OCI-LY7 (cell line): ENCODE data around the gene CCDC148. TPM values are rescaled to one million over a fixed set of nuclear protein-coding genes. Genes with fewer than 3 reads are reported as not detected.

Experiments used
- BruUV-seq: library from RNA; stranded (reverse); fragments of 400-500 nt; replicated peaks from 2 replicates; lab custom pipeline; 2021; lab: Mats Ljungman, UMichigan
- CTCF ChIA-PET: fragments of 300-600 bp; sonication (Branson Sonifier 250); formaldehyde crosslinking; loops from one replicate; lab custom pipeline; 2022; ENCODE audit warnings: antibody characterized with exemption; ENCODE audit not compliant: unreplicated experiment; lab: Charles Lee
- POLR2A ChIA-PET: fragments of 300-600 bp; sonication (Branson Sonifier 250); formaldehyde crosslinking; loops from one replicate; lab custom pipeline; 2022; ENCODE audit warnings: antibody characterized with exemption; lab: Charles Lee
- DNase-seq: peaks from one replicate; pipeline ENCODE4 v3.0.0-alpha.2; 2015; ENCODE audit warnings: low spot score
- H2AFZ ChIP-seq: fragments of 200-600 bp; sonication (generic), shearing (Covaris generic); 2 replicates; pipeline ENCODE4 v1.6.1; 2014; ENCODE audit warnings: mild to moderate bottlenecking, antibody characterized with exemption, low read length, moderate library complexity
- H3K27ac ChIP-seq: fragments of 200-600 bp; sonication (generic); 2 replicates; pipeline ENCODE4 v1.5.1; 2014; ENCODE audit warnings: mixed run types, low read depth, mild to moderate bottlenecking, moderate library complexity, low read length, inconsistent platforms; ENCODE audit not compliant: poor library complexity, severe bottlenecking
- H3K36me3 ChIP-seq: fragments of 200-600 bp; sonication (generic); 2 replicates; pipeline ENCODE4 v1.6.1; 2014; ENCODE audit warnings: mild to moderate bottlenecking, antibody characterized with exemption, low read length, moderate library complexity, mixed read lengths; ENCODE audit not compliant: insufficient read depth
- H3K4me1 ChIP-seq: fragments of 200-600 bp; sonication (generic); 2 replicates; pipeline ENCODE4 v1.5.1; 2014; ENCODE audit warnings: mild to moderate bottlenecking, low read length; ENCODE audit not compliant: insufficient read depth, poor library complexity, severe bottlenecking
- H3K4me2 ChIP-seq: fragments of 200-600 bp; sonication (generic); 2 replicates; pipeline ENCODE4 v1.6.1; 2014; ENCODE audit warnings: mild to moderate bottlenecking, low read length
- H3K4me3 ChIP-seq: fragments of 200-600 bp; sonication (generic); 2 replicates; pipeline ENCODE4 v1.5.1; 2014; ENCODE audit warnings: mild to moderate bottlenecking, low read depth, low read length; ENCODE audit not compliant: poor library complexity, severe bottlenecking
- H3K79me2 ChIP-seq: fragments of 200-600 bp; sonication (generic); 2 replicates; pipeline ENCODE4 v1.6.1; 2016; ENCODE audit warnings: low read depth, mild to moderate bottlenecking, low read length, moderate library complexity, mixed read lengths; ENCODE audit not compliant: insufficient read depth
- H3K9me2 ChIP-seq: fragments of 200-600 bp; sonication (generic); 2 replicates; pipeline ENCODE4 v1.6.1; 2016; ENCODE audit warnings: mild to moderate bottlenecking, low read length, mixed read lengths; ENCODE audit not compliant: insufficient read depth
- H3K9me3 ChIP-seq: fragments of 200-600 bp; sonication (generic); 2 replicates; pipeline ENCODE4 v1.6.1; 2014; ENCODE audit warnings: mild to moderate bottlenecking, mixed run types, low read length, mixed read lengths
- H4K20me1 ChIP-seq: fragments of 200-600 bp; sonication (generic); 2 replicates; pipeline ENCODE4 v1.6.1; 2014; ENCODE audit warnings: mild to moderate bottlenecking, antibody characterized with exemption, low read length, moderate library complexity, mixed read lengths; ENCODE audit not compliant: insufficient read depth
- EZH2phosphoT487 ChIP-seq: fragments of 200-600 bp; sonication (generic); IDR thresholded peaks from 2 replicates; pipeline ENCODE4 v1.6.1; 2018; ENCODE audit warnings: low read depth, borderline replicate concordance, mild to moderate bottlenecking, mixed run types, antibody characterized with exemption, low read length, moderate library complexity, mixed read lengths
- intact Hi-C: fragments of 100-400 bp; cut with micrococcal nuclease; formaldehyde crosslinking; loops from one replicate; pipeline ENCODE4 v1.10.0; 2022; ENCODE audit not compliant: unreplicated experiment
- total RNA-seq, 2 experiments: library from RNA; depleted of rRNA in 1 of 2; stranded (reverse); fragments of >200 nt in 1 of 2; shearing (Covaris generic) in 1 of 2; gene quantifications; 2 replicates each; pipeline ENCODE4 v1.2.3, GENCODE V29; 2014 to 2022
- TF ChIP-seq, protein P1 (sequence below): fragments of 200-600 bp; sonication (generic); conservative IDR thresholded peaks from 2 replicates; pipeline ENCODE4 v1.5.1; 2014; ENCODE audit warnings: mild to moderate bottlenecking, antibody characterized with exemption, low read length, moderate library complexity, mixed read lengths

Gene CCDC148
- total RNA-seq, 2 experiments from 2014 or later: 0.19 to 0.99 TPM

DNA sequence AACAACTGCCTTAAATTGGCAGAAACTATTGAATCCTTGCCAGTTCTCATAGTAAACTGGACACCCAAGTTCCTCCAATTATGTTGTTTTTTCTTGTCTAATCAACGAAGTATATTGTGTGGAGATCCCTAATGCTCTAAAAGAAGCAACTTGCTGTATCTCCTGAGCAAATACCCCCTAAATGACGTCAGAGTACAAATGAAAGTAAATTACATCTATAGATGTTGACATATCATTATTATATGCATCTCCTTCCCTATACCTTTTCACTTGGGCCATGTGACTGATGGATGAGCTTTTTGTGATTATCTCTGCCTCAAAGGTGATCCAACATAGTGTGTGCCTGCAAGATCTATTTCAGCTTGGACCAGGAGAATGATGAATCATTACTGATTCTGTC, 159.4 kb downstream of the CCDC148 start:
- CTCF ChIA-PET: no interaction called here
- Histone ChIP-seq H4K20me1 (no peaks in the 10 kb centered on the region), H3K4me1 (no peaks in the 10 kb centered on the region), H2AFZ (no peak overlapping the region), H3K79me2 (no peaks in the 10 kb centered on the region), H3K9me2 (no peaks in the 10 kb centered on the region), H3K9me3 (no peaks in the 10 kb centered on the region), H3K4me3 (no peak overlapping the region), H3K27ac (no peak overlapping the region), H3K4me2 (no peak overlapping the region), H3K36me3 (no peaks in the 10 kb centered on the region)
- no peak for TF ChIP-seq EZH2phosphoT487
- TF ChIP-seq, protein P1, sequence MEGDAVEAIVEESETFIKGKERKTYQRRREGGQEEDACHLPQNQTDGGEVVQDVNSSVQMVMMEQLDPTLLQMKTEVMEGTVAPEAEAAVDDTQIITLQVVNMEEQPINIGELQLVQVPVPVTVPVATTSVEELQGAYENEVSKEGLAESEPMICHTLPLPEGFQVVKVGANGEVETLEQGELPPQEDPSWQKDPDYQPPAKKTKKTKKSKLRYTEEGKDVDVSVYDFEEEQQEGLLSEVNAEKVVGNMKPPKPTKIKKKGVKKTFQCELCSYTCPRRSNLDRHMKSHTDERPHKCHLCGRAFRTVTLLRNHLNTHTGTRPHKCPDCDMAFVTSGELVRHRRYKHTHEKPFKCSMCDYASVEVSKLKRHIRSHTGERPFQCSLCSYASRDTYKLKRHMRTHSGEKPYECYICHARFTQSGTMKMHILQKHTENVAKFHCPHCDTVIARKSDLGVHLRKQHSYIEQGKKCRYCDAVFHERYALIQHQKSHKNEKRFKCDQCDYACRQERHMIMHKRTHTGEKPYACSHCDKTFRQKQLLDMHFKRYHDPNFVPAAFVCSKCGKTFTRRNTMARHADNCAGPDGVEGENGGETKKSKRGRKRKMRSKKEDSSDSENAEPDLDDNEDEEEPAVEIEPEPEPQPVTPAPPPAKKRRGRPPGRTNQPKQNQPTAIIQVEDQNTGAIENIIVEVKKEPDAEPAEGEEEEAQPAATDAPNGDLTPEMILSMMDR: no peak
- DNase-seq: no peak
- POLR2A ChIA-PET: no interaction called here
- BruUV-seq: no TSS peak
- intact Hi-C loops: no loop called here

DNA sequence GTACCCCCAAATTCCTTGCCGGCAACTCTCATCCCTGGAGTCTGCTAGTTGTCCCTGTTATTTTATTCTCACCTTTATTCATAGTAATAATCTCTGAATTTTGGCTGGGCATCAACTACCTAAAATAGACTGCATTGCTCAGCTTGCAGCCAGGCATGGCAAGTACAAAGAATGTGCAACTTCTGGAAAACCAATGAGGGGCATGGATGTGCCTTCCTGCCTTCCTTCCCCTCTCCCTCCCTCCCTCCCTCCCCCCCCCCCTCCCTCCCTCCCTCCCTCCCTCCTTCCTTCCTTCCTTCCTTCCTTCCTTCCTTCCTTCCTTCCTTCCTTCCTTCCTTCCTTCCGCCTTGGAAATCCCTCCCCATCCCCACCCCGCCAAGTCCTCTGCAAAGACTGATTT, 162.8 kb downstream of the CCDC148 start:
- no peak for TF ChIP-seq EZH2phosphoT487
- TF ChIP-seq, protein P1: no peak
- no peaks in the 10 kb centered on the region for H3K9me3 ChIP-seq
- no peaks in the 10 kb centered on the region for H3K9me2 ChIP-seq
- no peaks in the 10 kb centered on the region for H3K4me1 ChIP-seq
- no peak overlapping the region for H3K4me3 ChIP-seq
- DNase-seq: no peak
- H3K79me2 ChIP-seq: no peaks in the 10 kb centered on the region
- H3K4me2 ChIP-seq: no peak overlapping the region
- ChIA-PET CTCF (no interaction called here), POLR2A (no interaction called here)
- intact Hi-C loops: no loop called here
- no TSS peak for BruUV-seq
- H3K27ac ChIP-seq: no peak overlapping the region
- no peaks in the 10 kb centered on the region for H4K20me1 ChIP-seq
- no peaks in the 10 kb centered on the region for H3K36me3 ChIP-seq
- no peak overlapping the region for H2AFZ ChIP-seq

GRCh38 chr2:158291544-158292180, 164.9 kb downstream of the CCDC148 start:
- Histone ChIP-seq H3K4me3 (no peak overlapping the region), H2AFZ (no peak overlapping the region), H3K79me2 (no peaks in the 10 kb centered on the region), H3K4me2 (no peak overlapping the region), H3K27ac (no peak overlapping the region), H3K36me3 (no peaks in the 10 kb centered on the region), H3K4me1 (no peaks in the 10 kb centered on the region), H3K9me3 (no peaks in the 10 kb centered on the region), H3K9me2 (no peaks in the 10 kb centered on the region), H4K20me1 (no peaks in the 10 kb centered on the region)
- ChIA-PET POLR2A (no interaction called here), CTCF (no interaction called here)
- TF ChIP-seq, protein P1: no peak
- TF ChIP-seq EZH2phosphoT487: no peak
- no TSS peak for BruUV-seq
- intact Hi-C loops: no loop called here
- DNase-seq: no peak
